WI38 (cell line): ENCODE data around the gene APBB1IP.

Experiments
- H3K4me3 ChIP-seq: 2 replicates; pipeline ENCODE4 v1.5.1; 2011; ENCODE audit warnings: low read depth, mild to moderate bottlenecking, control low read depth, low read length
- CTCF ChIP-seq: IDR thresholded peaks from 2 replicates; pipeline ENCODE4 v1.5.1; 2012; ENCODE audit warnings: low read depth, mild to moderate bottlenecking, control low read depth, low read length

The APBB1IP gene

DNA sequence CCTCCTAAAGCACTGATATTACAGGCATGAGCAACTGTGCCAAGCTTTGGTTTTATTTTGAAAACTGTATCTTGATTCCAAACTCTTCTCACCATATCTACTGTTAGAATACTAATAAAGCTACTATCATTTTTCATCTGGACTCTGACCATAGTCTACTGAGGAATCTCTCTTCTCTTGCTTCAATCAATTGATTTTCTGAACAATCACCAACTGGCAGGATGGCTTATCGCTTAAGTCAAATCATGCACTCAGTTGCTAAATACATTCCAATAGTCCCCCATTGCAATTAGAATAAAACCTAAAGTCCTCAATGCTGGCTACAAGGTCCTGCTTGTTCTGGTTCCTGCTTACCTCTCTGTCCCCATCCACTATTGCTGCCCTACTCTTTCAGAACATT lies 2.3 kb upstream of the APBB1IP start:
- no peak overlapping the region for H3K4me3 ChIP-seq
- no peak for TF ChIP-seq CTCF

DNA sequence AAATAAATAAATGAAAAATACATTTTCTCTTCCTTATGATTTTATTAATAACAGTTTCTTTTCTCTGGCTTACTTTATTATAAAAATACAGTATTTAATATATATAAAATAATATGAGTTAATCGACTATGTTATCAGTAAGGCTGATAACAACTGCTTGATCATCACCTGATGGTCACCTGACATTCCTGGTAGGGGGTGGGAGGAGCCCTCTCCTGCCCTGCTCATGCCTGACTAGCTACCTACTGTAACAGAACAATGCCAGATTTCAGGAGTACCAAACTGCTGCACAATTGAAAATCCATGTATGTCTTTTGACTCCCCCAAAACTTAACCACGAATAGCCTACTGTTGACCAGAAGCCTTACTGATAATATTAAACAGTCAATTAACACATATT lies 1.3 kb upstream of the APBB1IP start:
- TF ChIP-seq CTCF, result no peak

GRCh38 chr10:26438534-26439341 lies 597 bp downstream of the APBB1IP start:
- H3K4me3 ChIP-seq, result no peak overlapping the region
- no peak for TF ChIP-seq CTCF

More for the DNA sequence above, 1.3 kb upstream of the APBB1IP start:
- H3K4me3 ChIP-seq, result no peak overlapping the region

DNA sequence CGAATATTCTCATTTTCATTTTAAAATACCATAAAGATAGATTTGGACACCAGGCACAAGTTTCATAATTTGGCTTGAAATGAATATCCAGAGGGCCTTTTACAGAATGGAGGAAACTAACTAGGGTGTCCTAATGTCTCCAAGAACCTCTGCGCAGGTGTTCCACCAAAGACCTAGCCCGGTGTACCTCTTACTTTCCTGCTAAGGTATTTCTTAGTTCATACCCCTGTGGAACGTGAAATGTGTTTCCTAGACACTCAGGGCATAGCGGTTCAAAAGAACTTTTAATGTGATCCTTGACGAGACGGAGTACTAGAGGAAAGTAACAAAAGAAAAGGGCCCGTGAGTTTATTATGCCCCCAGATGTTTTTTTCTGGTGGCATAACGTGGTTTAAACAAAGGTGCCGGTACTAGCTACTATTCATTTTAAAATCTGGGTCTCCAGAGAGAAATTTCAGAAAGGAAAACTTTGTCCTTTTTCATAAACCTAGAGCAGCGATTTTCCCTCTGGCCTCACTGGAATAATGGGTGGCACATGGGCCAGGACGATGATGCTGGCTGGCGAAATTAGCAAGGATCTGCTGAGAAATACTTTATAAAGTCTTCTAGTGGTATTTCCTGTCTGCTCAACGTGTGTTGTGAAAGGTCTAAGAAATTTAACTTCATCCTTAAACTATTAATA lies 1.4 kb downstream of the APBB1IP start:
- no peak for TF ChIP-seq CTCF
- no peak overlapping the region for H3K4me3 ChIP-seq

DNA sequence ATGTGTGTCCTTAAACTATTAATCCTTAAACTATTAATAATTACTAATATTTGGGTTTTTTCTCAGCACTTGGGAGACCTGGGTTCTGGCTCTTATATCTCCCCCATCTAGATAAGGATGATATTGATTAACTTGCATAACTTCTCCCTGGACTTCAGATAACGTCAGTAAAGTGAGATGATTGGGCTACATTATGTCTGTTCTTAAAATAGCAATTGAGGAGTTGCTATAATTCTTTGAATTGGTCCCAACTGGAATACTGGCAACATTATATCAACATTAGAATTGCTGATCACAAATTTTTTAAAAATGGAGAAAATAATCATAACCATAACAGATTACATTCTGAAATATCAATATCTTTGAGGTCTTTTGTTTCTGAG lies 1.9 kb downstream of the APBB1IP start:
- H3K4me3 ChIP-seq, result no peak overlapping the region
- no peak for TF ChIP-seq CTCF

- no peak overlapping the region for H3K4me3 ChIP-seq
- no peak for TF ChIP-seq CTCF
Observed at GRCh38 chr10:26441491-26442214, 3.5 kb downstream of the APBB1IP start.
